Uterus (tissue), 2 donors: ENCODE measurements around the gene NADSYN1.
"Not testable (repeated sequence)": the region's sequence is repeated elsewhere in the genome, so short reads cannot be mapped to it uniquely, and the experiment has no call there.

Experiments used
- CTCF ChIP-seq, 4 experiments: fragments of 200-600 bp in 2 of 4; fragments of 450-650 bp in 2 of 4; sonication (generic) in 2 of 4; IDR thresholded peaks; one replicate each; pipeline ENCODE4 v1.5.1; 2016 to 2019; ENCODE audit warnings: antibody characterized with exemption in 4 of 4, mild to moderate bottlenecking in 2 of 4, moderate library complexity in 1 of 4
- POLR2A ChIP-seq, 2 donors: fragments of 450-650 bp; IDR thresholded peaks; one replicate each; pipeline ENCODE4 v1.6.1; 2016; ENCODE audit warnings: antibody characterized with exemption in 2 of 2, mild to moderate bottlenecking in 1 of 2, moderate library complexity in 1 of 2

GRCh38 chr11:71540521-71541304, 87.7 kb downstream of the NADSYN1 start:
- not testable (repeated sequence) for TF ChIP-seq POLR2A, CTCF (IDR thresholded peaks at IDR 0.05)
